Right lobe of liver (tissue), 6 donors: ENCODE data around the gene PUS3. TPM values are rescaled to one million over a fixed set of nuclear protein-coding genes. Genes with fewer than 3 reads are reported as not detected.

Experiments used
- ATAC-seq, 4 donors: fragments of 200-7000 bp; cut with Tn5 transposase; one replicate each; pipeline ENCODE4 v1.9.1; 2020; ENCODE audit warnings: mild to moderate bottlenecking in 4 of 4, moderate library complexity in 4 of 4
- DNase-seq, 3 donors: peaks; one replicate each; pipeline ENCODE4 v3.0.0-alpha.2; 2020
- H3K27ac ChIP-seq, 3 donors: fragments of 200-600 bp; one replicate each; pipeline ENCODE4 v1.8.0; 2022
- H3K27me3 ChIP-seq, 2 donors: fragments of 200-600 bp; one replicate each; pipeline ENCODE4 v1.8.0; 2022
- H3K36me3 ChIP-seq, 4 donors: fragments of 200-600 bp; sonication (generic) in 1 of 4; one replicate each; pipeline versions ENCODE4 v1.5.1 to v1.8.0; 2017 to 2022; ENCODE audit warnings: control low read depth in 1 of 4
- H3K4me1 ChIP-seq, 4 donors: fragments of 200-600 bp; sonication (generic) in 1 of 4; one replicate each; pipeline versions ENCODE4 v1.5.1 to v1.8.0; 2017 to 2022; ENCODE audit warnings: control low read depth in 1 of 4
- H3K4me3 ChIP-seq, 3 donors: fragments of 200-600 bp; one replicate each; pipeline ENCODE4 v1.8.0; 2022
- H3K9me3 ChIP-seq, 4 donors: fragments of 200-600 bp; sonication (generic) in 1 of 4; one replicate each; pipeline versions ENCODE4 v1.5.1 to v1.8.0; 2017 to 2022; ENCODE audit warnings: control low read depth in 1 of 4
- POLR2A ChIP-seq: fragments of 450-650 bp; IDR thresholded peaks from one replicate; pipeline ENCODE4 v1.6.1; 2017; ENCODE audit warnings: antibody characterized with exemption, mild to moderate bottlenecking
- WGBS: methylation state at CpG from one replicate; pipeline ENCODE4 v1.1.6; 2018; ENCODE audit warnings: low coverage, low lambda C conversion rate; ENCODE audit not compliant: insufficient coverage; ENCODE audit errors: missing lambda C conversion rate; 5-methylcytosine and 5-hydroxymethylcytosine counted together
- intact Hi-C, 2 donors: fragments of 100-400 bp; cut with DNase I; formaldehyde crosslinking; loops; one replicate each; pipeline versions ENCODE4 v1.11.2 to v1.14.1; 2022
- total RNA-seq, 6 experiments: library from RNA; depleted of rRNA in 2 of 6; stranded (reverse); fragments of >200 nt in 2 of 6; fragmentation: NEBNext Ultra II Directional in 3 of 6; extraction: Animal tissue kit (Norgen Biotek cat#: 25700) in 3 of 6; gene quantifications; one replicate each; pipeline versions ENCODE4 v1.1.0 to v1.2.4, GENCODE V29; 2016 to 2023
- TF ChIP-seq, protein P1 (sequence below), 4 donors: fragments of 200-600 bp in 3 of 4; fragments of 450-650 bp in 1 of 4; IDR thresholded peaks; one replicate each; pipeline versions ENCODE4 v1.5.1 to v1.8.0; 2016 to 2022; ENCODE audit warnings: antibody characterized with exemption in 4 of 4, mild to moderate bottlenecking in 2 of 4
- donor health status: DM: no; HTN: yes; CAD: no.
- donor health status: DM: no; HTN: no; CAD: no.
- donor health status: DM: no; HTN: no; CAD: no.
- donor health status: DM: no; HTN: yes; CAD: no.
- donor health status: DM: no; HTN: yes; CAD: no.

PUS3 gene
- total RNA-seq, 6 experiments from 2014 or later = 11.8 to 24.7 (median 17.4) TPM

DNA sequence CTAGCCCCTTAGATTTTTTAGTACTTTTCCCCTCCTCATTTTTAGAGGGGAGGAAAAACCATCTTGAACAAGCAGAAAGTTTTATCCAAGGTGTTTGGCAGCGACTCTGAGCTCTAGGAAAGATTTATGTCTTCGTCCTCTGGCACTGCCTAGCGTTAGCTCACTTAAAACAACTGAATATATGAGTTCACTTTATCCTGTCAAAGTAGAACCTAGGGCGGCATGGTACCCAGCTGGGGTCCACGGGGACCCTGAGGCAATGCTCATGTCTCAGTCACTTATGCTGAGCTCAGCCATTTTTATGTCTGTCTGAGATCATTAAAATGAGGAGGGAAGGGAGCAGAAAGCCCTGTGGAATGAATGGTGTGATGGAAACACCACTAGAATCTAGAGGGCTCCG, 28.7 kb upstream of the PUS3 start:
- DNase-seq (no peak), ATAC-seq (no peak)
- Histone ChIP-seq H3K36me3 (no peaks in the 10 kb centered on the region), H3K9me3 (no peaks in the 10 kb centered on the region), H3K4me3 (no peak overlapping the region), H3K27ac (no peak overlapping the region), H3K4me1 (no peaks in the 10 kb centered on the region), H3K27me3 (no peaks in the 10 kb centered on the region)
- TF ChIP-seq, protein P1, sequence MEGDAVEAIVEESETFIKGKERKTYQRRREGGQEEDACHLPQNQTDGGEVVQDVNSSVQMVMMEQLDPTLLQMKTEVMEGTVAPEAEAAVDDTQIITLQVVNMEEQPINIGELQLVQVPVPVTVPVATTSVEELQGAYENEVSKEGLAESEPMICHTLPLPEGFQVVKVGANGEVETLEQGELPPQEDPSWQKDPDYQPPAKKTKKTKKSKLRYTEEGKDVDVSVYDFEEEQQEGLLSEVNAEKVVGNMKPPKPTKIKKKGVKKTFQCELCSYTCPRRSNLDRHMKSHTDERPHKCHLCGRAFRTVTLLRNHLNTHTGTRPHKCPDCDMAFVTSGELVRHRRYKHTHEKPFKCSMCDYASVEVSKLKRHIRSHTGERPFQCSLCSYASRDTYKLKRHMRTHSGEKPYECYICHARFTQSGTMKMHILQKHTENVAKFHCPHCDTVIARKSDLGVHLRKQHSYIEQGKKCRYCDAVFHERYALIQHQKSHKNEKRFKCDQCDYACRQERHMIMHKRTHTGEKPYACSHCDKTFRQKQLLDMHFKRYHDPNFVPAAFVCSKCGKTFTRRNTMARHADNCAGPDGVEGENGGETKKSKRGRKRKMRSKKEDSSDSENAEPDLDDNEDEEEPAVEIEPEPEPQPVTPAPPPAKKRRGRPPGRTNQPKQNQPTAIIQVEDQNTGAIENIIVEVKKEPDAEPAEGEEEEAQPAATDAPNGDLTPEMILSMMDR (IDR thresholded peaks at IDR 0.05) = no peak
- TF ChIP-seq POLR2A = no peak
- intact Hi-C loops = no loop called here
- WGBS = 71% methylated on average over 6 of the region's 6 CpGs

DNA sequence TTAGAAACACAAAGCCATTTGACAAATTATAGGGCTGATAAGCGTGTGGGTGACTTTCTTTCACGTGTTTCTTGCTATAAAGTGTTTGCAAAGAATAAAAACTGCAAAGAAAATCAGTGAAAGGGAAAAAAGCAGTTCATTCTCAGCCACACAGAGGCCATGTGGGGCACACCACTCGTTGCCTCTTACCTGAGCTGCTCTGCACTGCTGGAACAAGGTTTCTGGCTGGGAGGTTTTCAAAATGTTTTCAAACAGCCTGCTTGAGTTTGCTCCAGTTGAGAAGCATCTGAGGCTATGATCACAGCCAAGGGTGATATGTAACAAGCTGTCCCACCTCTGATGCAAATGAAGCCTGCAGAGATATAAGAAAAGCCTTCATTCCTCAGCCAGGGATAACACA, 28.1 kb upstream of the PUS3 start:
- 58% methylated on average over 3 of the region's 3 CpGs for WGBS
- no peaks in the 10 kb centered on the region for H3K36me3 ChIP-seq
- ATAC-seq (no peak), DNase-seq (no peak)
- TF ChIP-seq, protein P1 (IDR thresholded peaks at IDR 0.05) = no peak
- TF ChIP-seq POLR2A = no peak
- no peaks in the 10 kb centered on the region for H3K4me1 ChIP-seq
- intact Hi-C loops = no loop called here
- H3K4me3 ChIP-seq = no peak overlapping the region
- H3K9me3 ChIP-seq = no peaks in the 10 kb centered on the region
- H3K27me3 ChIP-seq = no peaks in the 10 kb centered on the region
- no peak overlapping the region for H3K27ac ChIP-seq

DNA sequence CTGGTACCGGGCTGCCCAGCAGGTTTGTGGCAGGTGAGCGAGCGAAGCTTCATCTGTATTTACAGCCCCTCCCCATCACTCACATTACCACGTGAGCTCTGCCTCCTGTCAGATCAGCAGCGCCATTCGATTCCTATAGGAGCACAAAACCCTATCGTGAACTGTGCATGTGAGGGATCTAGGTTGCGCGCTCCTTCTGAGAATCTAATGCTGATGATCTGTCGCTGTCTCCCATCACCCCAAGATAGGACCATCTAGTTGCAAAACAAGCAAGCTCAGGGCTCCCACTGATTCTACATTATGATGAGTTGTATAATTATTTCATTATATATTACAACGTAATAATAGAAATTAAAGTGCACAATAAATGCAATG, 27.1 kb upstream of the PUS3 start:
- Histone ChIP-seq H3K9me3 (no peaks in the 10 kb centered on the region), H3K4me3 (no peak overlapping the region), H3K36me3 (no peaks in the 10 kb centered on the region), H3K27ac (no peak overlapping the region), H3K4me1 (peaks cover 0 to 7% (median 0%) of the 10 kb centered on the region in 4 donors), H3K27me3 (no peaks in the 10 kb centered on the region)
- intact Hi-C loops = no loop called here
- ATAC-seq (no peak), DNase-seq (no peak)
- 89% methylated on average over 10 of the region's 11 CpGs for WGBS
- TF ChIP-seq, protein P1 (IDR thresholded peaks at IDR 0.05) = no peak
- TF ChIP-seq POLR2A = no peak

DNA sequence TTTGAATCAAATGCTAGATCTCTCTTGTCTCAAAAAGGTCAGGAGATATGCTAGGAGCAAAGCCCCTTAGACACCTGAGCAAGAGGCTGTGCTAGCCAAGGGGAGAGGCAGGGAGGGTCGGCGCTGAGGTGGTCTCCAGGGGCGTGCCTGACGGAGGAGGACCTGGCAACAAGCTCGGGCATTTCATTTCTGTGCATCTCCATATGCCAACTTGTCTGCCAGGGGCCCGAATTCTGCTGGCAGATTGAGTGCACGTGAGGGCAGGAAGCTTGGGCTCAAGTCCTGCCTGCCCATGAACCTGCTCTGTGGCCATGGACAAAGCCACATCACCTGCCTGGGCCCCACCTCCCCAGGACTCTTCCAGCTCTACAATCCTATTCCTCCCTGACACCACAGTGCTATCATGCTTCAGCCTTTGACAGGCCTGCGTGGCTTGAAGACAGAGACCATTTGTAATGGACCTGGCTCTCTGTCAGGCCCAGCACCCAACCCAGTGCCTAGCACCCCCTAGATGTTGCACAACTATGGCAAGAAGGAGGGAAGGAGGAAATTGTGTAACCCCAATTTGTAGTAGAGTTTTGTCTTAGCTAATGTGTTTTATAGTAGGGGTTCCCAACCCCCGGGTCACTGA, 26.6 kb upstream of the PUS3 start:
- H3K36me3 ChIP-seq = no peaks in the 10 kb centered on the region
- H3K27ac ChIP-seq = no peak overlapping the region
- TF ChIP-seq POLR2A = no peak
- TF ChIP-seq, protein P1 (IDR thresholded peaks at IDR 0.05) = no peak
- DNase-seq (no peak), ATAC-seq (no peak)
- intact Hi-C loops = no loop called here
- no peaks in the 10 kb centered on the region for H3K27me3 ChIP-seq
- 76% methylated on average over 6 of the region's 9 CpGs for WGBS
- no peak overlapping the region for H3K4me3 ChIP-seq
- H3K4me1 ChIP-seq = peaks cover 0 to 12% (median 0%) of the 10 kb centered on the region in 4 donors
- no peaks in the 10 kb centered on the region for H3K9me3 ChIP-seq
